Erythroblast (primary cell): ENCODE data around the gene TTC28.
"Not testable (repeated sequence)": the region's sequence is repeated elsewhere in the genome, so short reads cannot be mapped to it uniquely, and the experiment has no call there.

Experiments
- GATA1 ChIP-seq: IDR thresholded peaks from 2 replicates; pipeline ENCODE4 v1.6.1; 2011; ENCODE audit warnings: low read depth, mild to moderate bottlenecking, control low read depth, low read length, moderate library complexity
- POLR2A ChIP-seq: IDR thresholded peaks from 2 replicates; pipeline ENCODE4 v1.6.1; 2011; ENCODE audit warnings: mild to moderate bottlenecking, low read length

DNA sequence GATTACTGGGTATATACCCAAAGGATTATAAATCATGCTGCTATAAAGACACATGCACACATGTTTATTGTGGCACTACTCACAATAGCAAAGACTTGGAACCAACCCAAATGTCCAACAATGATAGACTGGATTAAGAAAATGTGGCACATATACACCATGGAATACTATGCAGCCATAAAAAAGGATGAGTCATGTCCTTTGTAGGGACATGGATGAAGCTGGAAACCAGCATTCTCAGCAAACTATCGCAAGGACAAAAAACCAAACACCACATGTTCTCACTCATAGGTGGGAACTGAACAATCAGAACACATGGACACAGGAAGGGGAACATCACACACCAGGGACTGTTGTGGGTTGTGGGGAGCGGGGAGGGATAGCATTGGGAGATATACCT lies 510.3 kb downstream of the TTC28 start:
- TF ChIP-seq GATA1, POLR2A: not testable (repeated sequence)
